ENCODE data around the gene TCP11. TPM values are rescaled to one million over a fixed set of nuclear protein-coding genes. Genes with fewer than 3 reads are reported as not detected.

TCP11 gene
- total and polyA plus RNA-seq, 2 of the 13 experiments (the other 11 are each of a cell fraction or from before 2014, with no cell fraction given), result 0.04 TPM; not detected in 1

GRCh38 chr6:35184580-35185301 lies 43.6 kb upstream of the TCP11 start:
- no peak overlapping the region for H3K9ac ChIP-seq (ENCODE audit: insufficient read depth, low read depth, low read length)
- ATAC-seq, result peak; percentile 32
- FAIRE-seq, result no peak
- no peak overlapping the region for H2AFZ ChIP-seq (ENCODE audit: low read length)
- H3K4me1 ChIP-seq (ENCODE audit: insufficient read depth, low read length), result peaks cover 32% of the 10 kb centered on the region
- no TSS peak for BruUV-seq (replicated peaks)
- intact Hi-C loops (cut with micrococcal nuclease; ENCODE audit: unreplicated experiment) (loop anchor here (2.0 kb wide), 1 partner anchor 20 kb away; no protein-coding TSS in a partner anchor), in situ Hi-C loops (cut with HindIII; ENCODE audit: extremely low pct_ligation_motif_present, low pct_unique_long_range_greater_than_20kb) (no loop called here)
- no peaks in the 10 kb centered on the region for H3K9me3 ChIP-seq (ENCODE audit: low read length)
- no peak overlapping the region for H3K27ac ChIP-seq (ENCODE audit: extremely low read length, insufficient read depth, low read length)
- H3K4me2 ChIP-seq (ENCODE audit: low read depth, low read length), result peak overlapping the region; percentile 54
- H4K20me1 ChIP-seq (ENCODE audit: insufficient read depth, low read length), result no peaks in the 10 kb centered on the region
- TF ChIP-seq ZSCAN12 (CRISPR knock-in tag; IDR thresholded peaks at IDR 0.05) (no peak), CREB1 (IDR thresholded peaks at IDR 0.05) (no peak), CREB1 (CRISPR knock-in tag; IDR thresholded peaks at IDR 0.05) (no peak), ARNT2 (CRISPR knock-in tag; IDR thresholded peaks at IDR 0.05; ENCODE audit: low read depth) (no peak), FOXA3 (CRISPR knock-in tag; IDR thresholded peaks at IDR 0.05) (no peak), ZNF205 (CRISPR knock-in tag; IDR thresholded peaks at IDR 0.05) (0 out of 2 replicates have a peak, but pooled peaks have one; percentile 30)
- no peaks in the 10 kb centered on the region for H3K36me3 ChIP-seq (replicated peaks in 1 of 2; ENCODE audit: control insufficient read depth in 1 of 2, insufficient read depth in 2 of 2, low read length in 2 of 2)
- CTCF ChIA-PET (ENCODE audit: low intra/inter-chr PET ratio, low total read pairs), result interaction anchor here (0.6 kb wide), 1 partner anchor 178 kb away, joined by 3 read pairs; no protein-coding TSS in a partner anchor
- no peak for DNase-seq (ENCODE audit: low spot score)
- H3K27me3 ChIP-seq (ENCODE audit: control insufficient read depth in 1 of 2, insufficient read depth in 2 of 2, low read length in 2 of 2), result peaks cover 2 to 7% of the 10 kb centered on the region in 2 experiments; a peak in 3 of 5 replicates
- H3K79me2 ChIP-seq (ENCODE audit: insufficient read depth, low read length), result no peaks in the 10 kb centered on the region
- POLR2A ChIA-PET, result interaction anchor here (0.7 kb wide), 1 partner anchor 21 kb away, joined by 3 read pairs; no protein-coding TSS in a partner anchor
- H3K4me3 ChIP-seq (replicated peaks in 1 of 3; ENCODE audit: insufficient read depth in 1 of 3, low read depth in 2 of 3, low read length in 3 of 3), result 0 out of 6 replicates have a peak overlapping the region, but pooled peaks of 1 of the 3 experiments have one; percentile 11
- WGBS (ENCODE audit: low lambda C conversion rate), result 12% methylated on average over 9 of the region's 9 CpGs

GRCh38 chr6:35183935-35184334 lies 42.8 kb upstream of the TCP11 start:
- TF ChIP-seq CEBPG (CRISPR knock-in tag; IDR thresholded peaks at IDR 0.05), result peak; percentile 16; the same call in 1 of the 2 replicates
- TF ChIP-seq NFKB2 (CRISPR knock-in tag; IDR thresholded peaks at IDR 0.05; ENCODE audit: borderline replicate concordance), result no peak
- TF ChIP-seq ZNF629 (CRISPR knock-in tag; conservative IDR thresholded peaks at IDR 0.05), result peak; percentile 85
- WGBS (ENCODE audit: low lambda C conversion rate), result 38% methylated on average over 2 of the region's 2 CpGs
- FAIRE-seq, result no peak
- BruUV-seq (replicated peaks), result no TSS peak
- no peak for ATAC-seq
- no peaks in the 10 kb centered on the region for H3K9me3 ChIP-seq (ENCODE audit: low read length)
- H3K36me3 ChIP-seq (replicated peaks in 1 of 2; ENCODE audit: control insufficient read depth in 1 of 2, insufficient read depth in 2 of 2, low read length in 2 of 2), result no peaks in the 10 kb centered on the region
- H3K4me3 ChIP-seq (replicated peaks in 1 of 3; ENCODE audit: insufficient read depth in 1 of 3, low read depth in 2 of 3, low read length in 3 of 3), result no peak overlapping the region
- ChIA-PET POLR2A (no interaction called here), CTCF (ENCODE audit: low intra/inter-chr PET ratio, low total read pairs) (no interaction called here)
- in situ Hi-C loops (cut with HindIII; ENCODE audit: extremely low pct_ligation_motif_present, low pct_unique_long_range_greater_than_20kb), result no loop called here
- no peak overlapping the region for H3K27ac ChIP-seq (ENCODE audit: extremely low read length, insufficient read depth, low read length)
- no peak overlapping the region for H2AFZ ChIP-seq (ENCODE audit: low read length)
- intact Hi-C loops (cut with micrococcal nuclease; ENCODE audit: unreplicated experiment), result loop anchor here (2.0 kb wide), 1 partner anchor 21 kb away; no protein-coding TSS in a partner anchor
- H4K20me1 ChIP-seq (ENCODE audit: insufficient read depth, low read length), result no peaks in the 10 kb centered on the region
- DNase-seq (ENCODE audit: low spot score), result no peak
- H3K79me2 ChIP-seq (ENCODE audit: insufficient read depth, low read length), result no peaks in the 10 kb centered on the region
- peaks cover 2 to 7% of the 10 kb centered on the region in 2 experiments; a peak in 3 of 5 replicates for H3K27me3 ChIP-seq (ENCODE audit: control insufficient read depth in 1 of 2, insufficient read depth in 2 of 2, low read length in 2 of 2)
- H3K4me2 ChIP-seq (ENCODE audit: low read depth, low read length), result no peak overlapping the region
- no peak overlapping the region for H3K9ac ChIP-seq (ENCODE audit: insufficient read depth, low read depth, low read length)
- H3K4me1 ChIP-seq (ENCODE audit: insufficient read depth, low read length), result peaks cover 32% of the 10 kb centered on the region

Measured in HepG2 (cell line).